Measurements from ENCODE around the gene SUCO. TPM values are rescaled to one million over a fixed set of nuclear protein-coding genes. Genes with fewer than 3 reads are reported as not detected.

Gene SUCO
- total RNA-seq, 1 experiment from 2014 or later, result 37.4 TPM

GRCh38 chr1:172602706-172603105, 69.8 kb downstream of the SUCO start:
- H3K27ac Mint-ChIP-seq, result no peak overlapping the region
- no peak overlapping the region for H3K4me3 Mint-ChIP-seq
- no peaks in the 10 kb centered on the region; the same call in 1 of the 2 replicates for H3K4me1 Mint-ChIP-seq
- DNase-seq (ENCODE audit: low spot score) (no peak), ATAC-seq (no peak)
- ChIA-PET POLR2A (no interaction called here), CTCF (no interaction called here)
- peaks cover 8% of the 10 kb centered on the region for H3K9me3 Mint-ChIP-seq
- peaks cover 22% of the 10 kb centered on the region for H3K36me3 Mint-ChIP-seq
- no peak for TF ChIP-seq SMAD3 (CRISPR knock-in tag; IDR thresholded peaks at IDR 0.05; ENCODE audit: borderline replicate concordance)
- TF ChIP-seq, protein P1, sequence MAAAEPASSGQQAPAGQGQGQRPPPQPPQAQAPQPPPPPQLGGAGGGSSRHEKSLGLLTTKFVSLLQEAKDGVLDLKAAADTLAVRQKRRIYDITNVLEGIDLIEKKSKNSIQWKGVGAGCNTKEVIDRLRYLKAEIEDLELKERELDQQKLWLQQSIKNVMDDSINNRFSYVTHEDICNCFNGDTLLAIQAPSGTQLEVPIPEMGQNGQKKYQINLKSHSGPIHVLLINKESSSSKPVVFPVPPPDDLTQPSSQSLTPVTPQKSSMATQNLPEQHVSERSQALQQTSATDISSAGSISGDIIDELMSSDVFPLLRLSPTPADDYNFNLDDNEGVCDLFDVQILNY (CRISPR knock-in tag; IDR thresholded peaks at IDR 0.05), result no peak
- TF ChIP-seq, protein P2, sequence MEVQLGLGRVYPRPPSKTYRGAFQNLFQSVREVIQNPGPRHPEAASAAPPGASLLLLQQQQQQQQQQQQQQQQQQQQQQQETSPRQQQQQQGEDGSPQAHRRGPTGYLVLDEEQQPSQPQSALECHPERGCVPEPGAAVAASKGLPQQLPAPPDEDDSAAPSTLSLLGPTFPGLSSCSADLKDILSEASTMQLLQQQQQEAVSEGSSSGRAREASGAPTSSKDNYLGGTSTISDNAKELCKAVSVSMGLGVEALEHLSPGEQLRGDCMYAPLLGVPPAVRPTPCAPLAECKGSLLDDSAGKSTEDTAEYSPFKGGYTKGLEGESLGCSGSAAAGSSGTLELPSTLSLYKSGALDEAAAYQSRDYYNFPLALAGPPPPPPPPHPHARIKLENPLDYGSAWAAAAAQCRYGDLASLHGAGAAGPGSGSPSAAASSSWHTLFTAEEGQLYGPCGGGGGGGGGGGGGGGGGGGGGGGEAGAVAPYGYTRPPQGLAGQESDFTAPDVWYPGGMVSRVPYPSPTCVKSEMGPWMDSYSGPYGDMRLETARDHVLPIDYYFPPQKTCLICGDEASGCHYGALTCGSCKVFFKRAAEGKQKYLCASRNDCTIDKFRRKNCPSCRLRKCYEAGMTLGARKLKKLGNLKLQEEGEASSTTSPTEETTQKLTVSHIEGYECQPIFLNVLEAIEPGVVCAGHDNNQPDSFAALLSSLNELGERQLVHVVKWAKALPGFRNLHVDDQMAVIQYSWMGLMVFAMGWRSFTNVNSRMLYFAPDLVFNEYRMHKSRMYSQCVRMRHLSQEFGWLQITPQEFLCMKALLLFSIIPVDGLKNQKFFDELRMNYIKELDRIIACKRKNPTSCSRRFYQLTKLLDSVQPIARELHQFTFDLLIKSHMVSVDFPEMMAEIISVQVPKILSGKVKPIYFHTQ (CRISPR knock-in tag; IDR thresholded peaks at IDR 0.05), result no peak
- TF ChIP-seq IRF1 (CRISPR knock-in tag; IDR thresholded peaks at IDR 0.05), result no peak
- TF ChIP-seq TCF7 (CRISPR knock-in tag; IDR thresholded peaks at IDR 0.05; ENCODE audit: low read depth), result no peak
- no peak for TF ChIP-seq NFYB (CRISPR knock-in tag; conservative IDR thresholded peaks at IDR 0.05; ENCODE audit: low read depth)
- no peak for TF ChIP-seq NFE2L1 (CRISPR knock-in tag; IDR thresholded peaks at IDR 0.05)
- TF ChIP-seq ZNF121 (CRISPR knock-in tag; IDR thresholded peaks at IDR 0.05), result no peak
- TF ChIP-seq ZNF671 (CRISPR knock-in tag; IDR thresholded peaks at IDR 0.05), result no peak
- no peak for TF ChIP-seq SOX15 (CRISPR knock-in tag; IDR thresholded peaks at IDR 0.05)
- no peak for TF ChIP-seq ATF1 (CRISPR knock-in tag; IDR thresholded peaks at IDR 0.05)
- H3K27me3 Mint-ChIP-seq (ENCODE audit: low read depth), result no peaks in the 10 kb centered on the region

DNA sequence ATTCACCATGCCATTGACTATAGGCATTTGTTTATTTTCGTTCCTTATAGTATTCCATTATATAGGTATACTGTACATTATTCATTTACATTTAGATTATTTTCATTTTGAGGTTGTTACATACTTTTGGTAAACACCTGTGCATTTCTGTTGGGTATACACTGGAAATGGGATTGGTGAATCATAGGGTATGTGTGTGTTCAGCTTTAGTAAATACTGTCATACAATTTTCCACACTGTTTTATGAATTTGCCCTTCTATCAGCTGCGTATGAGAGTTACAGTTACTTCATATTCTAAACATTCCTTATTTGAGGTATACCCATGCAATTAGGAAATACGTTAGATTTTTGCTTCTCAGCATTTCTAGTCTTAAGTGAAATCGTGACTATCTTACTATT, 70.9 kb downstream of the SUCO start:
- peaks cover 12% of the 10 kb centered on the region for H3K36me3 Mint-ChIP-seq
- no peak for TF ChIP-seq JAZF1 (CRISPR knock-in tag; IDR thresholded peaks at IDR 0.05)
- TF ChIP-seq CREB1 (CRISPR knock-in tag; IDR thresholded peaks at IDR 0.05), result no peak
- TF ChIP-seq GRHL2 (CRISPR knock-in tag; IDR thresholded peaks at IDR 0.05; ENCODE audit: insufficient replicate concordance, severe bottlenecking), result no peak
- no peak for TF ChIP-seq IRF2 (CRISPR knock-in tag; IDR thresholded peaks at IDR 0.05; ENCODE audit: borderline replicate concordance, low read depth)
- TF ChIP-seq ZNF416 (CRISPR knock-in tag; IDR thresholded peaks at IDR 0.05), result no peak
- TF ChIP-seq, protein P3, sequence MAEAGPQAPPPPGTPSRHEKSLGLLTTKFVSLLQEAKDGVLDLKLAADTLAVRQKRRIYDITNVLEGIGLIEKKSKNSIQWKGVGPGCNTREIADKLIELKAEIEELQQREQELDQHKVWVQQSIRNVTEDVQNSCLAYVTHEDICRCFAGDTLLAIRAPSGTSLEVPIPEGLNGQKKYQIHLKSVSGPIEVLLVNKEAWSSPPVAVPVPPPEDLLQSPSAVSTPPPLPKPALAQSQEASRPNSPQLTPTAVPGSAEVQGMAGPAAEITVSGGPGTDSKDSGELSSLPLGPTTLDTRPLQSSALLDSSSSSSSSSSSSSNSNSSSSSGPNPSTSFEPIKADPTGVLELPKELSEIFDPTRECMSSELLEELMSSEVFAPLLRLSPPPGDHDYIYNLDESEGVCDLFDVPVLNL (CRISPR knock-in tag; IDR thresholded peaks at IDR 0.05; ENCODE audit: borderline replicate concordance, low read depth), result no peak
- TF ChIP-seq PRRX2 (CRISPR knock-in tag; IDR thresholded peaks at IDR 0.05), result no peak
- TF ChIP-seq, protein P4, sequence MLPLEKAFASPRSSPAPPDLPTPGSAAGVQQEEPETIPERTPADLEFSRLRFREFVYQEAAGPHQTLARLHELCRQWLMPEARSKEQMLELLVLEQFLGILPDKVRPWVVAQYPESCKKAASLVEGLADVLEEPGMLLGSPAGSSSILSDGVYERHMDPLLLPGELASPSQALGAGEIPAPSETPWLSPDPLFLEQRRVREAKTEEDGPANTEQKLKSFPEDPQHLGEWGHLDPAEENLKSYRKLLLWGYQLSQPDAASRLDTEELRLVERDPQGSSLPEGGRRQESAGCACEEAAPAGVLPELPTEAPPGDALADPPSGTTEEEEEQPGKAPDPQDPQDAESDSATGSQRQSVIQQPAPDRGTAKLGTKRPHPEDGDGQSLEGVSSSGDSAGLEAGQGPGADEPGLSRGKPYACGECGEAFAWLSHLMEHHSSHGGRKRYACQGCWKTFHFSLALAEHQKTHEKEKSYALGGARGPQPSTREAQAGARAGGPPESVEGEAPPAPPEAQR (CRISPR knock-in tag; IDR thresholded peaks at IDR 0.05), result no peak
- TF ChIP-seq, protein P5, sequence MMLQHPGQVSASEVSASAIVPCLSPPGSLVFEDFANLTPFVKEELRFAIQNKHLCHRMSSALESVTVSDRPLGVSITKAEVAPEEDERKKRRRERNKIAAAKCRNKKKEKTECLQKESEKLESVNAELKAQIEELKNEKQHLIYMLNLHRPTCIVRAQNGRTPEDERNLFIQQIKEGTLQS (CRISPR knock-in tag; conservative IDR thresholded peaks at IDR 0.05), result no peak
- TF ChIP-seq, protein P2 (CRISPR knock-in tag; IDR thresholded peaks at IDR 0.05), result no peak
- TF ChIP-seq HMGA2 (CRISPR knock-in tag; IDR thresholded peaks at IDR 0.05), result no peak
- no peak for TF ChIP-seq OVOL2 (CRISPR knock-in tag; IDR thresholded peaks at IDR 0.05; ENCODE audit: borderline replicate concordance)
- no peak for TF ChIP-seq SP1 (CRISPR knock-in tag; conservative IDR thresholded peaks at IDR 0.05)
- TF ChIP-seq ELF4 (CRISPR knock-in tag; IDR thresholded peaks at IDR 0.05; ENCODE audit: low read depth), result no peak
- POLR2A ChIA-PET, result no interaction called here
- no peaks in the 10 kb centered on the region; the same call in 1 of the 2 replicates for H3K4me1 Mint-ChIP-seq
- no peaks in the 10 kb centered on the region for H3K27me3 Mint-ChIP-seq (ENCODE audit: low read depth)
- CTCF ChIA-PET, result interaction anchor here (0.6 kb wide), 1 partner anchor 1447 kb away, joined by 3 read pairs; no protein-coding TSS in a partner anchor
- ATAC-seq, result no peak
- DNase-seq (ENCODE audit: low spot score), result no peak
- no peak overlapping the region for H3K4me3 Mint-ChIP-seq
- no peaks in the 10 kb centered on the region for H3K9me3 Mint-ChIP-seq
- no peak overlapping the region for H3K27ac Mint-ChIP-seq

Data from WTC11 (cell line).